NCI-H69 (cell line): Measurements from ENCODE around the gene BABAM2.

Experiments used
- DNase-seq: peaks from one replicate; lab custom pipeline; 2025; lab: John Stamatoyannopoulos, UW

The BABAM2 gene

GRCh38 chr2:28202719-28203118, 312.2 kb downstream of the BABAM2 start:
- DNase-seq: no peak

- DNase-seq: peak; percentile 57
Observed at GRCh38 chr2:28206762-28207161, 316.2 kb downstream of the BABAM2 start.

- DNase-seq: no peak
Observed at GRCh38 chr2:28209261-28209691, 318.7 kb downstream of the BABAM2 start.

GRCh38 chr2:28209864-28210263, 319.3 kb downstream of the BABAM2 start:
- no peak for DNase-seq

- DNase-seq: no peak
Observed at GRCh38 chr2:28210535-28210934, 320.0 kb downstream of the BABAM2 start.

DNA sequence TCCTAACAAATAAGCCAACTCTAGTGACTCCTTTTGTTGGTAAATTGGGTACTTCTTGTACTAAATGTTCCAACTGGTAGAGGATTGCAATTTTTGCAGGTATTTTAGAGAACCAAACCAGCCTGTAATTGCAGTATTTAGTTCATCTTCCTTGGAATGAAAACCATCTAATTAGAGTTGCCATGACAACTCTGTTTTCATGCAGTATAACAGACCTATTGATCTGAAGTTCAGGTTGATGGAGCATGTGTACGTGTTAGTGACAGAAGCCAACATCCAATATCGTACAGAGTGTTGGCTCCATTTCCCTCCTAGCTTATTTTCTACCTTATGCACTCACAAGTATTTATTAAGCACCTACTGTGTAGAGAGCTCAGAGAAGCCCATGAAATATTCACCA, 325.8 kb downstream of the BABAM2 start:
- DNase-seq: peak; percentile 54

GRCh38 chr2:28217042-28217740, 326.7 kb downstream of the BABAM2 start:
- DNase-seq: no peak

DNA sequence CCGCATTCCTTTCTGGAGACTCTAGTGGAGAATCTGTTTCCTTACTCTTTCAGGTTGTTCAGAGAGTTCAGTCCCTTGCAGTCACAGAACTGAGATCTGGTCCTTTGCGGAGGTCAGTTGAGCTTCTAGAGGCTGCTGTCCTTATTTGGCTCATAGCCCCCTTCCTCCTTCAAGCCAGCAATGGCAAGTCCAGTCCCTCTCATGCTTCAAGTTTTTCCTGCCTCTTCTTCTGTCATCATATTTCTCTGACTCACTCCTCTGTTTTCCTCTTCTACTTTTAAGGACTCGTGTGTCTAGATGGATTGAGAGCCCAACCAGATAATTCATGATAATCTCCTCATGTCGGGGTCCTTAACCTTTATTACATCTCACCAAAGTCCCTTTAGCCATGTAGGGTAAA, 328.6 kb downstream of the BABAM2 start:
- DNase-seq: no peak

DNA sequence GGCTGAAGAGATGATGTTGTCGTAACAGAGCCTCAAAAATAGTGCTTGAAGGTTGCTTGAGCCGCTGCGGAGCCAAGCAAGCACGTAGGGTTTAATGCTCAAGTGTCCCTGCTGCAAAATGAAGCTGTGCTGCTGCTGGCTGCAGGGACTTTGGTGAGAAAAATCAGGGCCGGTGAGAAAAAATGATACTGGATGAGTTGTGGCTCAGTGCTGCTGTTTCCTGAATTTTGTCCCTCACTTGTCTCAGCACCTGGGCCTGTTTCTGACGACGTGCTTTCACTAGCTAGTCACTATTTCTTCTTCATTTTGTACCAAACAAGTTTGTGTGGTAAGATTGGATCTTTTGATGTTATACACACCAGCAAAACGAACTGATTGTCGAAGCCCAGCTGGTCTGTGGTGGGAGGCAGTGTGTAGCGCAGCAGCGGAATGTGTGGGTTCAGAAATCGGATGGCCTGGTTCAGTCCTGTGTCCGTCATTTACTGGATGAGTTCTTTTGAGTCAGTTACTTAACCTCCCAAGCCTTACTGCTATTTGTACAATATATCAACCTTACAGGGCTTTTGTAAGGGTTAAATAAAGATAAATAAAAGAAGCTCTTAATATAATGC, 329.3 kb downstream of the BABAM2 start:
- no peak for DNase-seq

DNA sequence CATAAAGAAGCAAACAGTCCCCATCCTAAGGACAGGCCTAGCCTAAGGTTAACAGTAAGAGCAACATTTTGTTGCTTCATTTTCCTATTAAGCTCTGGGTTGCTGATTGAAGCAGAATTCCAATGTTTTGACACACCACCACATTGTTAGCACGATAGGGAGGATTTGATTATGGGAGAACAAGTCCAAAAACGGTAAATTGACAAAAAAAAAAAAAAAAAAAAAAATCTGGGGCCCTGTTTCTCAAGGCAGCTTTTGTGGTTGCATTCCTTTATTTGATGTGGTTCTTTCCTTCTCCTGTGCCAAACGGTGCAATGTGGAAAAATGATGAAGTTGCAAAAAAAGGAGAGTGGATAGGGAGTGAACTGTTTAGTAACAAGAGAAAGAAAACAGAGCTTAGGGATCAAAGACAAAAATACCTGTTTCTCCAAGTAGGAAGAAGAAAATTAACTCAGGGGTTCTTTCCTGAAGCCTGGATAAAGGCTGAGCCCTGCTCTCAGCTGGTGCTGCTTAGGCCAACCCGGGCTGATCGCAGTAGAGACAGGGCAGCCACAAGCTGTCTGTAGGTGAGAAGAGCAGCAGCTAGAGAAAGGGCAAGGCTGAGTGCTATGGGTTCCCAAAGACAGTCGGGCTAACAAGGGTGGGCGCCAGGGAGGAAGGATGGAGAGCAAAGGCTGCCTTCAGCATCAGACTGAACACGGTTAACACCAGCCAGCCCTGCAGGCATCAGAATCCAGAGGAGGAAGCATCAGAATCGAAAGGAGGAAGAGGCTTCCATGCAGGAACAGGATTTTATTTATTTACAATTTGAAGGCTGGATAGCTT, 334.3 kb downstream of the BABAM2 start:
- DNase-seq: no peak

DNA sequence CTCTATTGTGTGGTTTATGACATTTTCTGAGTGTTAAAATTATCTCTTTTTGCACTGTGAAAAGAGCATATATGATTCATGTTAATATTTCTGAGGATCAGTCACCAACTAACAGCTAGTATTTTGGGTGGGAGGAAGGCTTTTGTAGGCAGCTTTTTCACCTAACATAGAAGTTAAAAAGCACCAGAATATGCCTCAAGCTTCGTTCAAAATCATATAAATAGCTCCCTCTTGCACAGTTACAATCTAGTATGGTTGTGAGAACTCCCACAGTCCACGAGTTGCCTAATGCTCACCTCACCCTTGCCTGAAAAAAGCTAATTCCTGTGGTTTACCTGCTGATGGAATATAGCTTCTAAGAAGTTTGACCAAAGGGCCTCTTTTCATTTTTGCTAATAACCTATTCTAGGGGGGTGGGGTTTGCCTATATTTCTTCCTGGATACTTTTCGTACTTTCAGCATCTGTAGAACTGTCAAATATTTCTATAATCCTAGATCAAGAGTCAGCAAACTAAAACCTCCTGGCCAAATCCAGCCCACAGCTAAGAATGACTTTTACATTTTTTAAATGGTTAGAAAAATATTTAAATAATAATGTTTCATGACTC, 335.0 kb downstream of the BABAM2 start:
- DNase-seq: no peak

DNA sequence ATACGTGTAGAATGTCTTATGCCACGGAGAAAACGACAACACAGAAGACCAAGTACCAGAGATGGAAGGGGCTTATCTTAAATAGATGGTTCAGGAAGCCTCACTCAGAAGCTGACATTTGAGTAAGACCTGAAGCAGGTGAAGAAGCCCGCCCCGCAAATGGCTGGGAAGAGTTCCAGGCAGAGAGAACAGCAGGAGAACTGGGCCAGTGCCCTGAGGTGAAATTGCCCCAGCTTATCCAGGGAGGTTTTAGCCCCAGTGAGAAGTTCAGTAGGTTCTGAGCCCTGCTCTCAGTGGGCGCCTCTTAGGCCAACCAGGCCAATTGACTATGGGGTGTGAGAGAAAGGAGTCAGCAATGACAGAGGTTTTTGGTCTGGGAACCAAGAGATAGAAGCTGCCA, 336.0 kb downstream of the BABAM2 start:
- DNase-seq: no peak

- DNase-seq: no peak
Observed at GRCh38 chr2:28227498-28227897, 337.0 kb downstream of the BABAM2 start.

- DNase-seq: no peak
Observed at GRCh38 chr2:28228434-28228995, 338.0 kb downstream of the BABAM2 start.

DNA sequence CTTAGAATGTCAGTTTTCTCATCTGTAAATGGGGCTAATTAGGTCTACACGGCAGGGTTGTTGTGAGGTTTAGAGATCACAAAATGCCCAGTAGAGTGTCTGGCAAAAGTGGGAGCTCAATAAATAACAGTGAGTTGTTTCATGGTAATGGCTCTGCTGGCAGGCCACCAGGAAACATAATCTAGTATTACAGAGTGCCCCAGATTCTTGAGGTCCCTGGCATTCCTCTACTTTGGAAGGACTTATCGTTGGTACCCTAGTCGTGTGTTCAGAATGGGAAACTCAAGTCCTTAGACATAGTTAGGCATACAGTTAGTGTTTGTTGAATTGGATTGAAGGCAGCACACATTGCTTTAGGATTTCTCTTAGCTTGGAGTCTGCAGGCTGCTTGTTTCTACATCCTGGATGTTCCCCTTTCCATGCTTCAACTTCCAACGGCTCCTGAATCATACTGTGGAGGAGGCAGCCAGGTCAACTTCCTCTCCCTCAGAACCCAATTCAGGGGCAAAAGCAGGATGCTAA, 340.6 kb downstream of the BABAM2 start:
- DNase-seq: no peak

- DNase-seq: no peak
Observed at GRCh38 chr2:28232295-28232694, 341.8 kb downstream of the BABAM2 start.

DNA sequence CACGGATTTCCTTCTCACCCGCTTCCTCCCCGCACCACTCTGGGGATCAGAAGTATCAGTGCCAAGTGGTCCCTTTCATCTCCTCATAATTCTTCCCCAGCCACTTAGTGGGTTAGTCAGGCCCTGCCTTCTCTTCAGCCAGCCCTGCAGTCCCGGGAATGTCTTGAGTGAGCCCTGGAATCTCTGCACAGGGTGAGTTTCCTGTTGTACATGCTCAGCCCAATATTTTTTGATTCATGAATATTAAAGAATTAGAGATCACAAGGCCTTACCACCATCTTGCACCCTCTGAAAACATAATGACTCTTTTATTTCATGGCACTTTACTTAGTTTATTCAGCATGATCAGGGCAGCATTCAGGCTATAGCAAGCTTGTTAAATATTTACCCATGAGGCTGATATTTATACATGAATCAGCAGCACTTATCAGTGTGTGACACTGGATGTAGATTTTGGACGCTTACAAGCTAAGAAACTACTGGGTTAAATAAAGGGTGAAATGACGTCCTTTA, 342.7 kb downstream of the BABAM2 start:
- no peak for DNase-seq

GRCh38 chr2:28234807-28235206, 344.3 kb downstream of the BABAM2 start:
- DNase-seq: no peak

DNA sequence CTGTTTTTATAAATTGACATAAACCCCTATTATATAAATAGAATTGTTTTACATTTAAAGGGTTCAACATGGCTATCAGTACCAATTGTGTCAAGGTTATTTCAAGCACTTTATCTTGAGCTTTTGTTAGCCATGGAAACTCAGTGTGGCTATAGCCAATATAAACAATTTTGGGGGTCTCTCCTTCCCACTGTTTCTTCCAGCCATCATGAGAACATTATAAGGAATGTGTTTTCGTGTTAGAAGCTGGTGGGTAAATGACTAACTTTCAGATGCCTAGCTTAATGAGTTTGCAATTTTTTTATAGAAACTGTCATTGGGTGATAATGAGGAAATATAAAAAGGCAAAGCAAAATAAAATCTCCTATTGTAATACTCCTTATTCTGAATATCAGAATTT, 348.7 kb downstream of the BABAM2 start:
- no peak for DNase-seq

- DNase-seq: no peak
Observed at GRCh38 chr2:28240937-28241336, 350.4 kb downstream of the BABAM2 start.

- peak; percentile 50 for DNase-seq
Observed at GRCh38 chr2:28247290-28247689, 356.8 kb downstream of the BABAM2 start.

GRCh38 chr2:28247734-28248133, 357.2 kb downstream of the BABAM2 start:
- DNase-seq: no peak
